Posterior vena cava (tissue), 2 donors: ENCODE results near the gene PCDHB5. TPM values are rescaled to one million over a fixed set of nuclear protein-coding genes. Genes with fewer than 3 reads are reported as not detected.

ENCODE experiments used
- total RNA-seq, 2 donors: library from RNA; stranded (reverse); fragmentation: NEBNext Ultra II Directional; extraction: Animal tissue kit (Norgen Biotek cat#: 25700); gene quantifications; one replicate each; pipeline ENCODE4 v1.2.1, GENCODE V29; 2021
- donor health status: DM: yes; HTN: yes; CAD: no.
- donor health status: DM: yes; HTN: yes; CAD: no.

The PCDHB5 gene
- total RNA-seq, 2 donors from 2014 or later = 2.8 to 3.1 TPM

Other genes starting within 250 kb of the PCDHB5 start
- under 1 TPM; 0.14 to 0.24 TPM for gene PCDHAC1, start 208.9 kb upstream of the PCDHB5 start, total RNA-seq
- gene PCDHAC2, start 168.7 kb upstream of the PCDHB5 start, total RNA-seq = under 1 TPM; 0.32 to 0.33 TPM
- not detected for gene PCDHB1, start 83.8 kb upstream of the PCDHB5 start, total RNA-seq
- gene PCDHB2, start 40.6 kb upstream of the PCDHB5 start, total RNA-seq = 1 to 10 TPM; 2.3 to 3.2 TPM
- 1 to 10 TPM; 1.2 to 1.3 TPM for gene PCDHB3, start 34.7 kb upstream of the PCDHB5 start, total RNA-seq
- gene PCDHB4, start 13.4 kb upstream of the PCDHB5 start, total RNA-seq = 1 to 10 TPM; 4.1 to 5.2 TPM
- gene PCDHB6, start 14.9 kb downstream of the PCDHB5 start, total RNA-seq = 1 to 10 TPM in 1 of 2 donors, under 1 TPM in 1; 0.95 to 1.6 TPM
- gene PCDHB7, start 37.4 kb downstream of the PCDHB5 start, total RNA-seq = 1 to 10 TPM; 2.6 to 5.5 TPM
- gene PCDHB8, start 42.6 kb downstream of the PCDHB5 start, total RNA-seq = 1 to 10 TPM; 2.3 to 3.5 TPM
- 1 to 10 TPM; 3.0 to 5.0 TPM for gene PCDHB16, start 47.2 kb downstream of the PCDHB5 start, total RNA-seq
- 1 to 10 TPM; 1.1 to 5.3 TPM for gene PCDHB9, start 52.0 kb downstream of the PCDHB5 start, total RNA-seq
- 1 to 10 TPM; 2.6 to 3.8 TPM for gene PCDHB10, start 57.1 kb downstream of the PCDHB5 start, total RNA-seq
- gene PCDHB11, start 64.4 kb downstream of the PCDHB5 start, total RNA-seq = 1 to 10 TPM; 3.6 to 4.0 TPM
- 1 to 10 TPM; 3.6 to 4.1 TPM for gene PCDHB12, start 73.5 kb downstream of the PCDHB5 start, total RNA-seq
- gene PCDHB13, start 78.7 kb downstream of the PCDHB5 start, total RNA-seq = 1 to 10 TPM; 3.9 to 6.4 TPM
- 1 to 10 TPM; 5.0 to 8.7 TPM for gene PCDHB14, start 88.1 kb downstream of the PCDHB5 start, total RNA-seq
- 1 to 10 TPM; 3.8 to 4.4 TPM for gene PCDHB15, start 110.2 kb downstream of the PCDHB5 start, total RNA-seq
- under 1 TPM; 0.46 to 1.00 TPM for gene SLC25A2, start 168.8 kb downstream of the PCDHB5 start, total RNA-seq
- 10 to 100 TPM; 57.9 to 63.1 TPM for gene TAF7, start 185.6 kb downstream of the PCDHB5 start, total RNA-seq
- gene PCDHGA1, start 195.3 kb downstream of the PCDHB5 start, total RNA-seq = under 1 TPM; 0.81 to 0.93 TPM
- gene PCDHGA2, start 203.6 kb downstream of the PCDHB5 start, total RNA-seq = 1 to 10 TPM; 3.7 to 7.4 TPM
- gene PCDHGA3, start 208.6 kb downstream of the PCDHB5 start, total RNA-seq = 1 to 10 TPM; 2.0 to 3.0 TPM
- gene PCDHGB1, start 214.9 kb downstream of the PCDHB5 start, total RNA-seq = 1 to 10 TPM; 2.6 to 2.8 TPM
- 1 to 10 TPM; 4.7 to 5.5 TPM for gene PCDHGA4, start 219.8 kb downstream of the PCDHB5 start, total RNA-seq
- 1 to 10 TPM; 4.7 to 5.2 TPM for gene PCDHGB2, start 224.8 kb downstream of the PCDHB5 start, total RNA-seq
- 1 to 10 TPM; 3.9 to 5.2 TPM for gene PCDHGA5, start 229.0 kb downstream of the PCDHB5 start, total RNA-seq
- 1 to 10 TPM; 4.9 to 5.0 TPM for gene PCDHGB3, start 235.0 kb downstream of the PCDHB5 start, total RNA-seq
- gene PCDHGA6, start 238.7 kb downstream of the PCDHB5 start, total RNA-seq = 1 to 10 TPM; 6.6 to 7.9 TPM
- gene PCDHGA7, start 247.5 kb downstream of the PCDHB5 start, total RNA-seq = 1 to 10 TPM; 4.0 to 4.3 TPM